Measurements from ENCODE around the gene EYA2. TPM values are rescaled to one million over a fixed set of nuclear protein-coding genes. Genes with fewer than 3 reads are reported as not detected.

Gene EYA2
- total RNA-seq, 1 experiment from 2014 or later = 0.25 TPM

DNA sequence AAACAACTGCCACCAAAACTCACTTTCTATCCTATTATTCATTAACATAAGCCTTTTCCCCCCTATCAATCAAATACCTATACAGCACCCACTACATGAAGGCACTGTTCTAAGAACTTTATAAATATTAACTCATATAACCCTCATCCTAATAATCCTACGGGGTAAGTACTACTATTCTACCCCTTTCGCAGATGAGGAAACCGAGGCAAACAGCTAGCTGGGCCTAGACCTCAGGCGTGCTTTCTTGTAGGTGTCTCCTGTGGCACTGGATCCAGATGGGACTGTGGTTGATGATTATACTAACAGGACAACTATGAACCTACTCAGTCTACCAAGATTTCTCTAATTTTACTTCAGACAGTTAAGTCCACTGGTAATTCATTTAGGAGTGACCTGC, 330.2 kb downstream of the EYA2 start:
- Histone ChIP-seq H3K36me3 (ENCODE audit: control insufficient read depth, insufficient read depth, low read length) (peaks cover 26% of the 10 kb centered on the region), H3K4me1 (no peaks in the 10 kb centered on the region), H3K4me3 (ENCODE audit: low read depth, low read length) (no peak overlapping the region), H3K9me3 (no peaks in the 10 kb centered on the region), H3K27me3 (replicated peaks; ENCODE audit: control insufficient read depth, insufficient read depth, low read length) (no peaks in the 10 kb centered on the region)
- CTCF ChIA-PET = no interaction called here
- peaks cover 9% of the 10 kb centered on the region for H3K4me1 Mint-ChIP-seq (ENCODE audit: low read depth, unreplicated experiment)
- H3K9me3 Mint-ChIP-seq (ENCODE audit: unreplicated experiment) = no peaks in the 10 kb centered on the region
- H3K4me3 Mint-ChIP-seq (ENCODE audit: unreplicated experiment) = no peak overlapping the region
- POLR2A ChIA-PET = no interaction called here
- no TSS peak for BruUV-seq (replicated peaks)
- TF ChIP-seq, protein P1, sequence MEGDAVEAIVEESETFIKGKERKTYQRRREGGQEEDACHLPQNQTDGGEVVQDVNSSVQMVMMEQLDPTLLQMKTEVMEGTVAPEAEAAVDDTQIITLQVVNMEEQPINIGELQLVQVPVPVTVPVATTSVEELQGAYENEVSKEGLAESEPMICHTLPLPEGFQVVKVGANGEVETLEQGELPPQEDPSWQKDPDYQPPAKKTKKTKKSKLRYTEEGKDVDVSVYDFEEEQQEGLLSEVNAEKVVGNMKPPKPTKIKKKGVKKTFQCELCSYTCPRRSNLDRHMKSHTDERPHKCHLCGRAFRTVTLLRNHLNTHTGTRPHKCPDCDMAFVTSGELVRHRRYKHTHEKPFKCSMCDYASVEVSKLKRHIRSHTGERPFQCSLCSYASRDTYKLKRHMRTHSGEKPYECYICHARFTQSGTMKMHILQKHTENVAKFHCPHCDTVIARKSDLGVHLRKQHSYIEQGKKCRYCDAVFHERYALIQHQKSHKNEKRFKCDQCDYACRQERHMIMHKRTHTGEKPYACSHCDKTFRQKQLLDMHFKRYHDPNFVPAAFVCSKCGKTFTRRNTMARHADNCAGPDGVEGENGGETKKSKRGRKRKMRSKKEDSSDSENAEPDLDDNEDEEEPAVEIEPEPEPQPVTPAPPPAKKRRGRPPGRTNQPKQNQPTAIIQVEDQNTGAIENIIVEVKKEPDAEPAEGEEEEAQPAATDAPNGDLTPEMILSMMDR (IDR thresholded peaks at IDR 0.05; ENCODE audit: insufficient read depth in 1 of 2, low read depth in 1 of 2, low read length in 1 of 2, severe bottlenecking in 1 of 2, unreplicated experiment in 1 of 2) = no peak
- H3K27me3 Mint-ChIP-seq (ENCODE audit: insufficient read depth, unreplicated experiment) = no peaks in the 10 kb centered on the region
- intact Hi-C loops (cut with micrococcal nuclease; ENCODE audit: unreplicated experiment) = no loop called here
- H3K36me3 Mint-ChIP-seq (ENCODE audit: insufficient read depth, unreplicated experiment) = peaks cover 100% of the 10 kb centered on the region
- DNase-seq = no peak
- H3K27ac Mint-ChIP-seq (ENCODE audit: unreplicated experiment) = peak overlapping the region; percentile 57

DNA sequence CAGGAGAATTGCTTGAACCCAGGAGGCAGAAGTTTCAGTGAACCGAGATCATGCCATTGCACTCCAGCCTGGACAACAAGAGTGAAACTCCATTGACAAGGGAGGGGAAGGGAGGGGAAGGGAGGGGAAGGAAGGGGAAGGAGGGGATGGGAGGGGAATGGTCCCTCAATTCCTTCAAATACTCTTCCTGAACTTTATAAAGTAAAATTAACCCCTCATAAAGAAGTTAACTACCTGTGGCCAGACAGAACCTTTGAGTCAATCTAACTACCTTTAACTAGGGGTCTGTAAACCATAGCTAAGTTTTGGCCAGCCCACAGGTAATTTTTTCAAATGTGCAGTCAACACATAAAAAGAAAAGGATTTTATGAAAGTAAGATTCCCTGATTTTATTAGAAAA, 330.8 kb downstream of the EYA2 start:
- Mint-ChIP-seq H3K27ac (ENCODE audit: unreplicated experiment) (no peak overlapping the region), H3K9me3 (ENCODE audit: unreplicated experiment) (no peaks in the 10 kb centered on the region), H3K27me3 (ENCODE audit: insufficient read depth, unreplicated experiment) (no peaks in the 10 kb centered on the region), H3K4me1 (ENCODE audit: low read depth, unreplicated experiment) (peaks cover 9% of the 10 kb centered on the region), H3K4me3 (ENCODE audit: unreplicated experiment) (no peak overlapping the region), H3K36me3 (ENCODE audit: insufficient read depth, unreplicated experiment) (peaks cover 100% of the 10 kb centered on the region)
- Histone ChIP-seq H3K4me1 (no peaks in the 10 kb centered on the region), H3K27me3 (replicated peaks; ENCODE audit: control insufficient read depth, insufficient read depth, low read length) (no peaks in the 10 kb centered on the region), H3K9me3 (no peaks in the 10 kb centered on the region), H3K36me3 (ENCODE audit: control insufficient read depth, insufficient read depth, low read length) (peaks cover 25% of the 10 kb centered on the region), H3K4me3 (ENCODE audit: low read depth, low read length) (no peak overlapping the region)
- no peak for DNase-seq
- ChIA-PET CTCF (no interaction called here), POLR2A (no interaction called here)
- TF ChIP-seq, protein P1 (IDR thresholded peaks at IDR 0.05; ENCODE audit: insufficient read depth in 1 of 2, low read depth in 1 of 2, low read length in 1 of 2, severe bottlenecking in 1 of 2, unreplicated experiment in 1 of 2) = no peak
- intact Hi-C loops (cut with micrococcal nuclease; ENCODE audit: unreplicated experiment) = no loop called here
- no TSS peak for BruUV-seq (replicated peaks)

- BruUV-seq (replicated peaks) = no TSS peak
- ChIA-PET CTCF (interaction anchor here (1.0 to 1.5 kb wide), 2 partner anchors 157 to 397 kb away, joined by 3 to 5 read pairs; no protein-coding TSS in a partner anchor), POLR2A (no interaction called here)
- Mint-ChIP-seq H3K36me3 (ENCODE audit: insufficient read depth, unreplicated experiment) (peaks cover 100% of the 10 kb centered on the region), H3K4me1 (ENCODE audit: low read depth, unreplicated experiment) (peaks cover 16% of the 10 kb centered on the region), H3K27me3 (ENCODE audit: insufficient read depth, unreplicated experiment) (no peaks in the 10 kb centered on the region), H3K4me3 (ENCODE audit: unreplicated experiment) (no peak overlapping the region), H3K9me3 (ENCODE audit: unreplicated experiment) (no peaks in the 10 kb centered on the region), H3K27ac (ENCODE audit: unreplicated experiment) (no peak overlapping the region)
- Histone ChIP-seq H3K9me3 (no peaks in the 10 kb centered on the region), H3K4me1 (no peaks in the 10 kb centered on the region), H3K36me3 (ENCODE audit: control insufficient read depth, insufficient read depth, low read length) (peaks cover 25% of the 10 kb centered on the region), H3K27me3 (replicated peaks; ENCODE audit: control insufficient read depth, insufficient read depth, low read length) (no peaks in the 10 kb centered on the region), H3K4me3 (ENCODE audit: low read depth, low read length) (no peak overlapping the region)
- no peak for DNase-seq
- intact Hi-C loops (cut with micrococcal nuclease; ENCODE audit: unreplicated experiment) = no loop called here
- TF ChIP-seq, protein P1 (IDR thresholded peaks at IDR 0.05; ENCODE audit: insufficient read depth in 1 of 2, low read depth in 1 of 2, low read length in 1 of 2, severe bottlenecking in 1 of 2, unreplicated experiment in 1 of 2) = no peak
These were observed 332.5 kb downstream of the EYA2 start for GRCh38 chr20:47227119-47227518.

Measured in Caco-2 (cell line).